DOHH2 (cell line): Measurements from ENCODE around the gene SDHA.

ENCODE experiments used
- H3F3A ChIP-seq: fragments of 200-600 bp; sonication (generic), shearing (Covaris generic); 2 replicates; pipeline ENCODE4 v1.6.0; 2016; ENCODE audit warnings: antibody characterized with exemption, mild to moderate bottlenecking; ENCODE audit not compliant: control insufficient read depth, insufficient read depth
- H3K27ac ChIP-seq: fragments of 200-600 bp; sonication (generic); 2 replicates; pipeline ENCODE4 v1.5.1; 2014; ENCODE audit warnings: low read depth, mild to moderate bottlenecking, low read length, moderate library complexity
- H3K27me3 ChIP-seq: fragments of 200-600 bp; sonication (generic); 2 replicates; pipeline ENCODE4 v1.6.1; 2014; ENCODE audit warnings: mild to moderate bottlenecking, low read length, mixed read lengths; ENCODE audit not compliant: control insufficient read depth
- H3K36me3 ChIP-seq: fragments of 200-600 bp; sonication (generic); 2 replicates; pipeline ENCODE4 v1.6.1; 2014; ENCODE audit warnings: mild to moderate bottlenecking, low read length, moderate library complexity, mixed read lengths; ENCODE audit not compliant: control insufficient read depth
- H3K4me1 ChIP-seq: fragments of 200-600 bp; sonication (generic); 2 replicates; pipeline ENCODE4 v1.6.1; 2014; ENCODE audit warnings: mild to moderate bottlenecking, low read length, mixed read lengths; ENCODE audit not compliant: control insufficient read depth
- H3K4me2 ChIP-seq: fragments of 200-600 bp; sonication (generic); 2 replicates; pipeline ENCODE4 v1.6.0; 2014; ENCODE audit warnings: mild to moderate bottlenecking, low read length, moderate library complexity
- H3K4me3 ChIP-seq: fragments of 200-600 bp; sonication (generic); 2 replicates; pipeline ENCODE4 v1.5.1; 2014; ENCODE audit warnings: mild to moderate bottlenecking, low read length, mixed read lengths
- H3K79me2 ChIP-seq: fragments of 200-600 bp; sonication (generic); 2 replicates; pipeline ENCODE4 v1.6.1; 2014; ENCODE audit warnings: mild to moderate bottlenecking, low read length, mixed read lengths; ENCODE audit not compliant: control insufficient read depth
- H3K9me2 ChIP-seq: fragments of 200-600 bp; sonication (generic); replicated peaks from 2 replicates; pipeline ENCODE4 v1.6.1; 2014; ENCODE audit warnings: mild to moderate bottlenecking, low read length, mixed read lengths; ENCODE audit not compliant: control insufficient read depth
- H3K9me3 ChIP-seq: fragments of 200-600 bp; sonication (generic); 2 replicates; pipeline ENCODE4 v1.6.1; 2014; ENCODE audit warnings: antibody characterized with exemption, low read length, mixed read lengths; ENCODE audit not compliant: control insufficient read depth, insufficient read depth
- H4K20me1 ChIP-seq: fragments of 200-600 bp; sonication (generic); 2 replicates; pipeline ENCODE4 v1.6.0; 2014; ENCODE audit warnings: low read depth, mild to moderate bottlenecking, antibody characterized with exemption, low read length, moderate library complexity; ENCODE audit not compliant: control insufficient read depth, insufficient read depth
- EZH2phosphoT487 ChIP-seq: fragments of 200-600 bp; sonication (generic); IDR thresholded peaks from 2 replicates; pipeline ENCODE4 v1.6.1; 2017; ENCODE audit warnings: borderline replicate concordance, mild to moderate bottlenecking, antibody characterized with exemption, low read length, moderate library complexity, mixed read lengths
- TF ChIP-seq, protein P1 (sequence below): fragments of 200-600 bp; sonication (generic); IDR thresholded peaks from one replicate; pipeline ENCODE4 v1.5.1; 2014; ENCODE audit warnings: antibody characterized with exemption, mild to moderate bottlenecking, low read depth, low read length; ENCODE audit not compliant: poor library complexity, severe bottlenecking

The SDHA gene

DNA sequence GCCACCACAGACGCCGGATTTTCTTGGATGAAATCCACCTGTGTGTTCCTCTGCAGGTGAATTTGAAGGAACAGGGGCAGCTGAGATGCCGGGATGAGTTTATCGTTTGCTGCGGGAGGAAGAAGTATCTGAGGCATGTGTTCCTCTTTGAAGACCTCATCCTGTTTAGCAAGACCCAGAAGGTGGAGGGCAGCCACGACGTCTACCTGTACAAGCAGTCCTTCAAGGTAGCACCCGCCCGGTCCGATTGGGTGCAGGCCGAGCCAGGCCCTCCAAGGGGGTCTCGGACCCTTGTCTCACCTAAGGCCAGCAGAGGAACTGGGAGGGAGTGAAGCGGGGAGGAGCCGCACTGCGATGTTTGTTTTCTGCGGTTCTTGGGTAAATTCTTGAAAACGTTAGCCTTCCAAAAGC, 45.3 kb upstream of the SDHA start:
- Histone ChIP-seq H3F3A (no peaks in the 10 kb centered on the region), H3K36me3 (no peaks in the 10 kb centered on the region), H3K27me3 (no peaks in the 10 kb centered on the region; the same call in 1 of the 2 replicates)

DNA sequence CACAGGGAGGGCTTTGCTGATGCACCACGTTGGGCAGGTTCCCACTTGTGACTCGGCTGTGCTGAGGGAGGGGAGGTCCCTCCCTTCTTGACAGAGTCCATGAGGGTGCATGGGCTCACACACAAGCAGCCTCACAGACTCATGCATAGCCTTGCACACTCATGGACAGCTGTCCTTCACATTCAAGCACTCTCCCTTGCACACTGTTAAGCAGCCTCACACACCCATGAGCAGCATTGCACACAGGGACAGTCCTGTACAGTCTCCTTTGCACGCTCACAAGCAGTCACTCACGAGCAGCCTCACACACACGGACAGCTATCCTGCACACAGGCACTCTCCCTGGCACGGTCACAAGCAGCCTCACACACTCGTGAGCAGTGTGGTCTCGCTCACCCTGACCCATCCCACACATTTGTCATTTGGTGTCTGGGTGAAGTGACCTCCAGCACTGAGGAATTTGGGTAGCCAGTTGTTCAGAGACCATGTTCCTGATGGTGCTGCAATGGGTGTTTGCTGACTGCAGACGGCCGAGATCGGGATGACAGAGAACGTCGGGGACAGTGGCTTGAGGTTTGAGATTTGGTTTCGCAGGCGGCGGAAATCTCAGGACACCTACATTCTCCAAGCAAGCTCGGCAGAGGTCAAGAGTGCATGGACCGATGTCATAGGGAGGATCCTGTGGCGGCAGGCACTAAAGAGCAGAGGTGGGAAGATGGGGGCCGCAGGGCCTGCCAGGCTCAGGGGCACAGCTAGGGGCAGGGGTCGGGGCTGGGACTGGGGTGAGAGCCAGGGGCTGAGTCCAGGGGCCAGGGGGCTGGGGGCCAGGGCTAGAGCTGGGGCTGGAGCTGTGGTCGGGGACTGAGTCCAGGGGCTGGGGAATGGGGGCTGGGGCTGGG, 44.5 kb upstream of the SDHA start:
- no peaks in the 10 kb centered on the region for H3K36me3 ChIP-seq
- no peak overlapping the region for H3K27ac ChIP-seq
- no peaks in the 10 kb centered on the region for H3K4me1 ChIP-seq
- TF ChIP-seq, protein P1, sequence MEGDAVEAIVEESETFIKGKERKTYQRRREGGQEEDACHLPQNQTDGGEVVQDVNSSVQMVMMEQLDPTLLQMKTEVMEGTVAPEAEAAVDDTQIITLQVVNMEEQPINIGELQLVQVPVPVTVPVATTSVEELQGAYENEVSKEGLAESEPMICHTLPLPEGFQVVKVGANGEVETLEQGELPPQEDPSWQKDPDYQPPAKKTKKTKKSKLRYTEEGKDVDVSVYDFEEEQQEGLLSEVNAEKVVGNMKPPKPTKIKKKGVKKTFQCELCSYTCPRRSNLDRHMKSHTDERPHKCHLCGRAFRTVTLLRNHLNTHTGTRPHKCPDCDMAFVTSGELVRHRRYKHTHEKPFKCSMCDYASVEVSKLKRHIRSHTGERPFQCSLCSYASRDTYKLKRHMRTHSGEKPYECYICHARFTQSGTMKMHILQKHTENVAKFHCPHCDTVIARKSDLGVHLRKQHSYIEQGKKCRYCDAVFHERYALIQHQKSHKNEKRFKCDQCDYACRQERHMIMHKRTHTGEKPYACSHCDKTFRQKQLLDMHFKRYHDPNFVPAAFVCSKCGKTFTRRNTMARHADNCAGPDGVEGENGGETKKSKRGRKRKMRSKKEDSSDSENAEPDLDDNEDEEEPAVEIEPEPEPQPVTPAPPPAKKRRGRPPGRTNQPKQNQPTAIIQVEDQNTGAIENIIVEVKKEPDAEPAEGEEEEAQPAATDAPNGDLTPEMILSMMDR: no peak
- TF ChIP-seq EZH2phosphoT487: no peak
- H4K20me1 ChIP-seq: no peaks in the 10 kb centered on the region
- no peaks in the 10 kb centered on the region for H3K9me2 ChIP-seq
- H3K4me3 ChIP-seq: no peak overlapping the region
- peaks cover 8% of the 10 kb centered on the region; the same call in 1 of the 2 replicates for H3K27me3 ChIP-seq
- no peaks in the 10 kb centered on the region for H3F3A ChIP-seq
- no peak overlapping the region for H3K4me2 ChIP-seq
- H3K79me2 ChIP-seq: no peaks in the 10 kb centered on the region
- no peaks in the 10 kb centered on the region for H3K9me3 ChIP-seq

More for the DNA sequence above, 45.3 kb upstream of the SDHA start:
- Histone ChIP-seq H3K4me1 (no peaks in the 10 kb centered on the region), H3K27ac (no peak overlapping the region), H3K4me2 (no peak overlapping the region), H4K20me1 (no peaks in the 10 kb centered on the region), H3K79me2 (no peaks in the 10 kb centered on the region), H3K9me2 (no peaks in the 10 kb centered on the region), H3K9me3 (no peaks in the 10 kb centered on the region), H3K4me3 (no peak overlapping the region)
- TF ChIP-seq, protein P1: no peak
- no peak for TF ChIP-seq EZH2phosphoT487

DNA sequence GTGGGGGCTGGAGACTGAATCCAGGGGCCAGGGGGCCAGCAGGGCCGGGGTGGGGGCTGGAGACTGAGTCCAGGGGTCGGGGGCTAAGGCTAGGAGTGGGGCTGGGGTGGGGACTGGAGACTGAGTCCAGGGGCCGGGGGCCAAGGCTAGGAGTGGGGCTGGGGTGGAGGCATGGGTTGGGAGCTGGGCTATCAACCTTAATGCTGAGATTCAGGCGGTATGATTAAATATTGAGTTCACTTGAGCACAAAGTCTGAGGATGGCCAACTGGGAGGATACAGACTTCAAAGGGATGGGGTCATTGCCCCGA, 43.9 kb upstream of the SDHA start:
- Histone ChIP-seq H3K27ac (no peak overlapping the region), H3K9me2 (no peaks in the 10 kb centered on the region), H4K20me1 (no peaks in the 10 kb centered on the region), H3F3A (no peaks in the 10 kb centered on the region), H3K27me3 (peaks cover 8% of the 10 kb centered on the region; the same call in 1 of the 2 replicates), H3K79me2 (no peaks in the 10 kb centered on the region), H3K4me1 (no peaks in the 10 kb centered on the region), H3K4me2 (no peak overlapping the region), H3K36me3 (no peaks in the 10 kb centered on the region), H3K4me3 (no peak overlapping the region), H3K9me3 (no peaks in the 10 kb centered on the region)
- TF ChIP-seq, protein P1: no peak
- TF ChIP-seq EZH2phosphoT487: no peak
